ENCODE data around the gene NTF4.
A peak's percentile ranks its signal among the peaks of the same experiment; 100 is the strongest.

Gene NTF4, protein sequence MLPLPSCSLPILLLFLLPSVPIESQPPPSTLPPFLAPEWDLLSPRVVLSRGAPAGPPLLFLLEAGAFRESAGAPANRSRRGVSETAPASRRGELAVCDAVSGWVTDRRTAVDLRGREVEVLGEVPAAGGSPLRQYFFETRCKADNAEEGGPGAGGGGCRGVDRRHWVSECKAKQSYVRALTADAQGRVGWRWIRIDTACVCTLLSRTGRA

DNA sequence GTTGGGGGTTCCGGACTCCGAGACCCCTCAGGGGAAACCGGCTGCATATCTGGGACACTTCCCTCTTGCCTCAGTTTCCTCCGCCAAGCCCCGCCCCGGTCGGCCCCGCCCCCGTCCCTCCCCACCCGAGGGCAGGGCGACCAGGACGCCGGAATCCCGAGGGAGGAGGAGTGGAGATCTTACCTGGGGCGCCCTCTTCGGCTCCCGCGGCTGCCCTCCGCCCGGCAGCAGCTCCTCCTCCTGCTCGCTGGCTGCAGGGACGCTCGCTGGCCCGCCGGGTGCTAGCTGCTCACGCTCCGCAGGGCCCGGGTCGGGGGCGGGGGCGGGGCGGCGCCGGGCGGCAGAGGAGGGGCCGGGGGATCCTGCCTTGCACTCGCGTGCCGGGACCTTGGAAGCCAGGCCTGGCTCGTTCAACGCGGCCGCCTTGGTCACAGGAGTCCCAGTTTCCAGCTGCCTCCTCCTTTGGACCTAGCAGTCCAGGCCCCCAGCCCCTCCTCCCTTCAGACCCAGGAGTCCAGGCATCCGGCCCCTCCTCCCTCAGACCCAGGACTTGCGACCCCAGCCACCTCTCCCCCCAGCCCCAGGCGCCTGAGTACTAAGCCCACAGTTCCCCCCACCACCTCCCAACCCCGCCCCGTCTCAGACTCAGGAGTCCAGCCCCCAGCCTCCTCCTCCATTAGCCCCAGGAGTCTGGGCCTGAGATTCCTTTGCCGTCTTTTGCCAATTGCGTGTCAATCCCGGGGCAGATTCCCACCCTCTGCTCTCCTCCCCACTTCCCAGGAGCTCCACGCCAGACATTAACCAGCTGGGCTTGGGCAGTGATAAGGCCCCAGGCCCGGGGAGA lies at the start of gene NTF4:
Gene NTF4 (minus strand): TSS at position 51 of the 844 bp plus-strand sequence. CDS start 2,821 bp downstream, outside the sequence.
- no peak for DNase-seq (ENCODE audit: low spot score)

DNA sequence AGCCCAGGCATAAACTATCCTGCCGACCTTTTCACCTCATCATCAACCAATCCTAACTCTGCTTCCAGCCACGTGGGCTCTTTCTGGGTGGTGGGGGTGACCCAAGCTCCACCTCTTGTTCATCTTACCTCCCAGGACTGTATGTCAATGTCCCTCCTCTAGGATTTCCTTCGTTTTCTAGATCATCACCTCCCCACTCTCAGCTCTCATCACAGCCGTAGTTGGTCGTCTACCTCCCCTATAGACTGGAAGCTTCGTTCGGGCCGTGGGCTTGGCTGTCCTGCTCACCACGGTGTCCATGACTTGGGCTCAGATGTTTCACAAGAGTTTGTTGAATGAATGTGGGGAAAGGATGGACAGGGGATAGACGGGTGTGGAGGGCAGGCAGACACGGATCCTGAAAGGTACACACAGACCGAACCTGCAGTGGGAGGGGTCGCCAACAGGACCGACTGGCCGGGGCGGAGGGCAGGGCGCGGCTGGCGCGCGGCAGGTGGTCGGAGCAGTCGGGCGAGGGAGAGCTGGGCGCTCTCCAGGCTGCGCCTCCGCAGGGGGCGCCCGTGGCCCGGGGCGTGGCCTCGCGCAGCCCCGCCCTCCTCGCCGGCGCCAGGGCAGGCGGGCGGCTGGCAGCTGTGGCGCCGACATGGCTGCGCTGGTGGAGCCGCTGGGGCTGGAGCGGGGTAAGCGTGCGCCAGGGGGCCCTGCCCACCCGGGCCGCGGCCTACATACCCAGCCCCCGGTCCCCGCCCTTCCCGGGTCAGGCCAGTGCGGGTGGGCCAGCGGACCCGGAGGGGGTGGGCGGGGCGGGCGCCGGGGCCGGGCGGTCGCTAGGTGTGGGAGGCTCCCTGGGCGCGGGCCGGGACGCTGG lies 49.4 kb upstream of the NTF4 start, which contains the start of gene LIN7B:
Gene LIN7B (plus strand): TSS at position 609 of the 868 bp plus-strand sequence. CDS start 35 bp downstream, at position 644.
- peak; percentile 74 for DNase-seq (ENCODE audit: low spot score)

DNA sequence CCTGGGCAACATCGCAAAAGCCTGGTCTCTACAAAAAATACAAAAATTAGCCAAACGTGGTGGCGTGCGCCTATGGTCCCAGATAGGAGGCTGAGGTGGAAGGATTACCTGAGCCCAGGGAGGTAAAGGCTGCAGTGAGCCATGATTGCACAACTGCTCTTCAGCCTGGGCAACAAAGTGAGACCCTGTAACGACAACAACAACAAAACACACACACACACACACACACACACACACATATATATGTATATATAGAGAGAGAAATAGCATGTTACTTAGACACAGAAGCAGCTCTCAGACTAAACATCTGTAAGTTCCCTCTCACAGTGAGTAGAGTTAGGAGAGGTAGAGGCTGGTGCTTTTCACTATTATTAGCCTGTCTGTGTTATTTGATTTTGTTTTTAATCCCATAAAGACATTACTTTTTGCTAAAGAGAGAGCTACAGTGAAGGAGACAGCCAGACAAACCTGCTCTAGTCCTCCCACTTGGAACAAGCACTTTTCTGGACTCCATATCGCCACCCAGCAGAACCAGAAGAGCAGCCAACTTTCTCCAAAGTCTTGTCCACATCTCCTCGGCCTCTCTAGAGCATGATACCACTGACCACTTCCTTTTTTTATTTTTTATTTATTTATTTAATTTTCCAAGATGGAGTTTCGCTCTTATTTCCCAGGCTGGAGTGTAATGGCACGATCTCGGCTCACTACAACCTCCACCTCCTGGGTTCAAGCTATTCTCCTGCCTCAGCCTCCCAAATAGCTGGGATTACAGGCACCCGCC lies 46.8 kb upstream of the NTF4 start:
- DNase-seq (ENCODE audit: low spot score): no peak

DNA sequence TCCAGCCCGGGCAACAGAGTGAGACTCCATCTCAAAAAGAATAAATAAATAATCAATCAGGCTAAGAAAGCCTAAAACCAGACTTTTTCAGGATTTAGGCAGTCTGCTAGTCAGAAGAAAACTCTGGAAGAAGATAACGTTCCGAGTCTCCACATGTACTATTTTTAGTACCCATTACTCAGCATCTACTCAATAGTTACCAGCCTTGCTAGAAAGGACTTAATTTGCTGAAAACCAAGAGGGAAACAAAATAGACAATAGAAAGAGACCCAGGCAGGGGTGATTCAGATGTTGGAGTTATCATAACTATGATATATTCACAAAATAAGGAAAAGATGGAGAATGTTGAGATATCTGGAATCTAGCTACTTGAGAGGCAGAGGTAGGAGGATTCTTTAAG lies 45.9 kb upstream of the NTF4 start:
- DNase-seq (ENCODE audit: low spot score): peak; percentile 43

DNA sequence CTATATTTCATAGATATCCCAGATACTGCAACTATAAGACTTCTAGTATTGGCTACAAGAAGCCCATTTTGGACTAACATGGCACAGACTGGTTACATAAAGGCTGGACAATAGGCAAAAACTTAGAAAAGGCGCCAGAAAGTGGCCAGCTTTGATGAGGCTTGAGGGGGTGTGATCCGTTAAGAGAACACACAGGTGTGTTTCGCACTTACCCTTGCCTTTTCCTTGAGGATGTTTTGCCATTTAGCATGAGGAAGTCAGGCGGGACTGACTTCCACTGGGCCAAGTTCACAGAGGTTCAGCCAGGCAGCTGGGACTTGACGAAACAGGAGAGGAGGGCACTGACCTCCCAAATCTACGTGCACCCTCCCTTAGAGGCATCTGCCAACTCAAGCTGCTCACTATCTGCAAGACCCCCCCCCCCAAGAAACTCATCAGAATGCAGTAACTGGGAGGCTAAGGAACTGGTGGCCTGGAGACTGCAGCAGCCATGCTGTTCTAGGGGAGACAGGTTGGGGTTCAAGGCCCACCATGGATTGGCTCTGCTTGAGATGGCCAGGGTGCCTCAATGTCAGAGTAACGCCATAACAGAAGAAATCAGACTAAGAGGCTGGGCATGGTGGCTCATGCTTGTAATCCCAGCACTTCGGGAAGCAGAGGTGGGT lies 45.1 kb upstream of the NTF4 start:
- DNase-seq (ENCODE audit: low spot score): no peak

DNA sequence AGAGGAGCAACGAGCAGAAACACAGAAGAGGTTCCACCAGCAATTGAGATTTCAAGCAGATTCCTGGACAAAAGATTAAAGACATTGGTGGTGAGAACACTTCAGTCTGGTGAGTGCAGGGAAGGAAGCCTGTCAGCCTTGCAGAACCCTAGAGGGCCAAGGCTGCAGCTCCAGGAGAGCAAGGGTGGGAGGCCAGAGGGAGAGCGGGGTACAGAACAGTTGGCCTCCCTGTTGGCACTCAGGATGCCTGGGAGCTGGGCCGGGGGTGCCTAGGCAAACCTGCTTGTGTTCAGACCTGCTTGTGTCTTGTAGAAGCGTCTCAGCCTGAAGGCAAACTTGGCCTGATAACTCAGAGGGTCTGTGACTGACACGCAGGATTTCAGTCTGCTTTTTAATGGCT lies 44.4 kb upstream of the NTF4 start:
- DNase-seq (ENCODE audit: low spot score): no peak

DNA sequence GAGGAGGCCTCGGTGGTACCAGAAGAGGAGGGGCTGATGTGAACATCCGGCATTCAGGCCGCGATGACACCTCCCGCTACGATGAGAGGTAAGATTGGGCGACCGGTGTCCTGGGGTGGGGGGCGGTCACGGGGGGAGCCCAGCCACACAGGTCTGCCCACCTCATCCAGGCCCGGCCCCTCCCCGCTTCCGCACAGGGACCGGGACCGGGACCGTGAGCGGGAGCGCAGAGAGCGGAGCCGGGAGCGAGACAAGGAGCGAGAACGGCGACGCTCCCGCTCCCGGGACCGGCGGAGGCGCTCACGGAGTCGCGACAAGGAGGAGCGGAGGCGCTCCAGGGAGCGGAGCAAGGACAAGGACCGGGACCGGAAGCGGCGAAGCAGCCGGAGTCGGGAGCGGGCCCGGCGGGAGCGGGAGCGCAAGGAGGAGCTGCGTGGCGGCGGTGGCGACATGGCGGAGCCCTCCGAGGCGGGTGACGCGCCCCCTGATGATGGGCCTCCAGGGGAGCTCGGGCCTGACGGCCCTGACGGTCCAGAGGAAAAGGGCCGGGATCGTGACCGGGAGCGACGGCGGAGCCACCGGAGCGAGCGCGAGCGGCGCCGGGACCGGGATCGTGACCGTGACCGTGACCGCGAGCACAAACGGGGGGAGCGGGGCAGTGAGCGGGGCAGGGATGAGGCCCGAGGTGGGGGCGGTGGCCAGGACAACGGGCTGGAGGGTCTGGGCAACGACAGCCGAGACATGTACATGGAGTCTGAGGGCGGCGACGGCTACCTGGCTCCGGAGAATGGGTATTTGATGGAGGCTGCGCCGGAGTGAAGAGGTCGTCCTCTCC lies 43.2 kb upstream of the NTF4 start:
- DNase-seq (ENCODE audit: low spot score): no peak

DNA sequence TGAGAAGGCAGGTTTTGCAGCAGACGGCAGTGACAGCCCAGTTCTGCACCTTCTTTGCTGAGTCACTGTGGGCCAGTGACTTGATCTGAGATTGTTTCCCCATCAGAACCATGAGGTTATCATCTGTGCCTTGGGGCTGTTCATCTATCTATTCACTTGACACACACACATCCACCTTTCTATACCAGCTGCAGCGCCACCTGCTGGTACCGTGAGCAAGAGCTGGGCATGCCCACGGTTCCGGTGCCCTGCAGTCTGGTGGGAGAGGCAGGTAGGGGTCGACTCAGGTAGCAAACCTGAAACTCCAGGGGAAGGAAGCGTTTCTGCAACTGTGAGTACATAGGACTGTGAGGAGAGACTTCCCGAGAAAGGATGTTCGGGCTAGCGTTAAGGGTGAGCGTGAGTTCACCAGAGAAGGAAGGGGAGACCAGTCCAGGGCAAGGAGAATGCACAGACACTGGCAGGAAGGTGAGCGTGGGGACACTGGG lies 42.1 kb upstream of the NTF4 start:
- no peak for DNase-seq (ENCODE audit: low spot score)

DNA sequence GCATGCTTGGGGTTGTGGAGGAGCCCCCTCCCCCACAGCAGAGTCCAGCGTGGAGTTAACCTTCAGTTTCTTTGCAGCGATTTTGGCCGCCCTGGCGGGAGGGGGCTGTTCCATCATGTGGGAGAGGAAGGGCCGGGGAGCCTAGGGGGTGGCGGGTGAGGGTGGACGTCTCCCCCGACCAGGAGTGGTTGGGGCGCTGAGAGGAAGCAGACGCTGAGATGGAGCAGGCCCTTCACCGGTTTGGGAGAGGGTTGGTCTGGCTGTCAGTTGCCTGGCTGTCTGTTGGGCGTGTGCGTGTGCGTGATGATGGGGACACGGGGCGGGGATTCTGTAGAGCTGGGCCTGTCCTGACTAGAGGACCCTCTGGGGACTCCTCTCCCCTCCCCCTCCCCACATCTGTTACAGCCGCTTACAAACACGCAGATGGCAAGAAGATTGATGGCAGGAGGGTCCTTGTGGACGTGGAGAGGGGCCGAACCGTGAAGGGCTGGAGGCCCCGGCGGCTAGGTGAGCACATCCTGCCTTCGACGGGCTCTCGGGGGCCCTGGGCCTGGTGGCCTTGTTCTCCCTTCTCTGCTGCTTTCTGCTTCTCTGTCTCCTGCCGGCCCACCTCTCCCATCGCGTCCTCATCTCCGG lies 39.7 kb upstream of the NTF4 start:
- DNase-seq (ENCODE audit: low spot score): no peak

DNA sequence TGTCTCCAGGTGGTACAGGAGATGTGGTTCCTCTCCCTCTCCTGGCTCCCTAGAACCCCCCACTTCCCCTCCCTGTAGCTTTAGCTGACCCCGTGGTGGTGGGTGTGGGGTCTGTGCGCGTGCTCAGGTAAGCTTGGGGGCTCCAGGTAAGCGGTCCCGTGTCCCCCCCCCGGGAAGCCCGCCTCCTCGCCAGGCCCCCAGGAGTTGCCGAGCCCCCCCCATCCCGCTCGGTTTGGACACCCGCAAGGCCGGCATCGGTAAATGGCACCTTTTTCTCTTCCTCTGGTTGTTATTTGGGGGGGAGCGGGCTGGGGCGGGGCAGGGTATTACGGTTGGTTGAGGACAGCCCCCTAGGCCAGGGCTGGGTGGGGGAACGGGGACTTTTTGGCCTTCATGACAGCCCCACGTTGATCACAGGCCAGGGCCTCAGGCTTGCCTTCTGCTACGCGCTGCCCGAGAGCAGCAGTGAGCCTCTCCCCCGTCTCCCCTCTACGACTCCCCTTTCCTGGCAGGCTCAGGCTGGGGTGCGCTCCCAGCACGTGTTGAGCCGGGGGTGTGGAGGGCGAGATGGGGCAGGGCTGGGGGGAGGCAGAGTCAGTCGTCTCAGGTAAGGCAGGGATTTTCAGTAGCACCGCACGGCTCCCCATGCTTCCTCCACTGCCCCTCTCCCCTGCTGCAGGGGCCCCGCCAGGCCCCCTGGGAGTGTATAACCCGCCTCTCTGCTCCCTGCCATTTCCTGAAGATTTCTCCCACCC lies 38.9 kb upstream of the NTF4 start:
- DNase-seq (ENCODE audit: low spot score): no peak

DNA sequence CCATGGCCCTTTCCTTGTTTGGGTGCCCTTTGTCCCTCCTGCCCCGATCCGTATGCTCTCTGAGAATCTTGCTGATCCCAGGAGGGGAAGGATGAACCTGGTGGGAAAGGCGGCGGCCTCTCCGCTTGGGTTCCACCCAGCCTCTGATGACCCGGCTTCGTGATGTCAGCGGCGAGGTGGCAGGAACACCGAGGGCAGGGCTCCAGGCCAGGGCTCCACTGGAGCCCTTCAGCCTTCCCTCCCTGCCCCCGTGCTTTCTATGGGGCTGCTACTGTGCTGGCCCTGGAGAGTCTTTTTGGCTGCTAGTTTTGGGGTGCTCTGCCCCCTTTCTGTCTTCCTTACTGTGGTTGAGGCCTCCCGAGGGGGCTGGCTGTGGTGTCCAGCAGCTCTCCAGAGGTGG lies 37.7 kb upstream of the NTF4 start:
- no peak for DNase-seq (ENCODE audit: low spot score)

DNA sequence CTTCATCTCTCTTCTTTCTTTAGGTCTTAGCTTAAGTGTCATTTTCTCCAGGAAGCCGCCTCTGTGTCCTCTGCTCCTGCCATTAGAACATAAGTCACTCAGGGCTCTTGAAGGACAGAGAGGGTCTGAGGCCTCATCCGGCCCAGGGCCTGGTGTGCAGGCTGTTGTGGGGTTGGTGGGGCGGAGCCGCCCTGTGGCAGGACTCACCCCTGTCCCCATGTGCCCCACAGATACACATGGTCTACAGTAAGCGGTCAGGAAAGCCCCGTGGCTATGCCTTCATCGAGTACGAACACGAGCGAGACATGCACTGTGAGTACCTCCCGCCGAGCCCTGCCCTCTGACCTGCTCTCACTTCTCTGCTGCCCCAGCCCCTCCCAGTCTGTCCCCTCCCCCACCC lies 36.5 kb upstream of the NTF4 start:
- no peak for DNase-seq (ENCODE audit: low spot score)

DNA sequence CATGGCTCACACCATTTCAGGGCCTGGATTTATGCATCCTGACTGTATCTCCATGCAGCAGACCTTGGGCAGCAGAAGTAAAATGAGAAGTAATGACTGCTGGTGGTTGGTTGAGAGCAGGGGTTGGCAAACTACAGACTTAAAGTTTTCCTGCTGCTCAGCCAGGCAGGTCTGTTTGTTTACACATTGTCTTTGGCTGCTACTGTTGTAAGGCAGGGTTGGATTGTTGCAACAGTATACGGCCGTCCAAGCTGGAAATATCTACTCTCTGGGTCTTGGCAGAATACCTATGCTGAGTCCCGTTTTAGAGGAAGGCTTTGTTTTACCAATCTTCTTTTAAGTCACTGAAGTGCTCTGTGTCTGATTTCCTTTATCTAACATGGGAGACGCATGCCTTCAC lies 34.2 kb upstream of the NTF4 start:
- no peak for DNase-seq (ENCODE audit: low spot score)

DNA sequence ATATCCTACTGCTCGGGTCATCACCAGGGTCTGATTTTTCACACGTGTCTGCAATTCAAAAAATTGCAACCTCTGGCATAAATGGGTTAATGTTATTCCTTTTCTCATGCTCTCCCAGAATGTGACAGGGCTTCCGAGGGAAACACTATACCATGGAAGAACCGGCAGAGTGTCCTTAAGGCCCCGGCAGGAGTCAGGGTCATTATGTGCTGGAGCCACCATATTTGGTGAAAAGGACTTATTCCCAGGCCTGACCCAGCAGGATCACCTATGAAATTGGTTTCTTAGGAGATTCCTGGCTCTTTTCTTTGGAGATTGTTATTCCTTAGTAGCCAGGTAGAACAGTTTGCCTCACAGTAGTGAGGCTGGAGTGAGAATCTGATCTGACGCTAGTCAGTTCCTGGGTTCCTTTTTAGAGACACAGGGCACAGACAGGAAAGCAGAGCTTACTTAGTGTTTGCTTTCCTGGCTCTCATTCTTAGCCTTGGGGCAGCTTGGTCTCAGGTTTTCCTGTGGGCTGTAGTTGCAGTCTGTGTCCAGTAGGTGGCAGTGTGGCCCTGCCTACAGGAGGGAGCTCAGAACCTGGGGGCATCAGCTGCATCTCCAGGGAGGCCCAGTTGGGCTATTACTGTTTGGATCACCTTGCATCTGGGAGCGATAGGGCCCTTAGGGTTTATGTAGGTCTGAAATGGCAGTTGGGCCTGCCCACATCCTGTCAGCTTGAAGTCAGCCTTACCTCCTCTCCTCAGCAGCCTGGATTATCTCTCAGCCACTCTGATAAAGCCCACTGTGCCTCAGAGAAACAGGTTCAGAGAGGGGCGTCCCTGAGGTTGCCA lies 33.1 kb upstream of the NTF4 start:
- peak; percentile 78 for DNase-seq (ENCODE audit: low spot score)

DNA sequence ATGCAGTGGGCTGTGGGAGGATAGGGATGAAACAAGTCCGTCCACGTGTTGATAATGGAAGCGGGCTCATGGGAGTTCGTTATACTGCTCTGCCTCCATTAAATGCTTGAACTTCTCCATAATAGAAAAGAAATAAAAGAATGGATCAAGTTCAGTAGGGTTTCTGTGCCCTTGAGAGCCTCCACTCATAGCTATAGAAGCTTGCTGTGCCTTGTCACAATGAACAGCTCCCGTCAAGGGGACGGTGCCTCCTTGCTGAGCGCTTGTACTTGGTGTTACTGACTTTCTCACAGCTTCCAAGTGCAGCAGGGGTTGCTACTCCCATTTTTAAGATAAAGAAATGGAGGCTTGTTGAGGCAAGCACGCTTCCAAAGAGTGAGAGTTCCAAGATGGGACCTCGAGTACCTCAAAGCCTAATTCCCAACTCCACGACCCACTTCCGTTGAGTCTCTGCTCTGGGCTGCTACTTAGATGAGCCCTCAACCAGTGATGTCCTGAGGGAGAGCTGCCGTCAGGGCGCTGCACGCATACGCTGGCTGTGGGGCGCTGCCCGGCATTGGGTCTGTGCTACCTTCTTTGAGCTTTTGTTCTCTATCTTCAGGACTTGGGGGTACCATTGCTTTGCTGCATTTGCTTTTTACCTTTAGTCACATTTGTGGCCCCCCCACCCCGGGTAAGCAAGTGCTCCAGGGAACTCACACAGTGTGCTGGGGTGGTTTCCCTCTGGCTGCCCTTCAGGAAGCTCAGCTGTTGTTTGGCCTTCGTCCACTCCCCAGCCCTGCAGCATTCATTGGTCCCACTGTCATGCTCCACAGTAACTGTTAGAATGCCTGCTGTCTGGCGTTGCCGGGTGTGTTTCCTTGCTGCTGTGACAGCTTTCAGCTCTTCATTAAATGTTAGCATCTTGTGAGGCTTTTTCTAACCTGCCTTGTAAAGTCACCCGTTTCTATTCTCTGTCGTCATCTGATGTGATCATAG lies 30.2 kb upstream of the NTF4 start:
- DNase-seq (ENCODE audit: low spot score): no peak

DNA sequence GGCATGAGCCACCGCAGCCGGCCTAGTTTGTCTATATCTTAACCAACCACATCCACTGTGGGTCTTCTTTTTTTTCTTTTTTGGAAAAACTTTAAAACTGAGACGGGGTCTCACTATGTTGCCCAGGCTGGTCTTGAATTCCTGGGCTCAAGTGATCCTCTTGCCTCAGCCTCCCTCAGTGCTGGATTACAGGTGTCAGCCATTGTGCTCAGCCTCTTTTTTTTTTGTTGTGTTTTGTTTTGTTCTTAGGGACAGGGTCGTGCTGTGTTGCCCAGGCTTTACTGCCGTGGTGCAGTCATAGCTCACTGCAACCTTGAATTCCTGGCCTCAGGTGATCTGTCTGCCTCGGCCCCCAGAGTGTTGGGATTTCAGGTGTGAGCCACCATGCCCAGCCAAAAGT lies 28.1 kb upstream of the NTF4 start:
- DNase-seq (ENCODE audit: low spot score): no peak

Measured in RKO (cell line).